Testis (tissue), 2 donors: ENCODE measurements around the gene BCAS2.

Source experiments
- POLR2A ChIP-seq: fragments of 450-650 bp; IDR thresholded peaks from one replicate; pipeline ENCODE4 v1.6.1; 2017; ENCODE audit warnings: antibody characterized with exemption, mild to moderate bottlenecking, moderate library complexity
- TF ChIP-seq, protein P1 (sequence below), 3 experiments: fragments of 450-650 bp in 2 of 3; fragments of 200-600 bp in 1 of 3; sonication (generic) in 1 of 3; IDR thresholded peaks; one replicate each; pipeline ENCODE4 v1.5.1; 2016 to 2019; ENCODE audit warnings: antibody characterized with exemption in 3 of 3, mild to moderate bottlenecking in 2 of 3, moderate library complexity in 1 of 3

DNA sequence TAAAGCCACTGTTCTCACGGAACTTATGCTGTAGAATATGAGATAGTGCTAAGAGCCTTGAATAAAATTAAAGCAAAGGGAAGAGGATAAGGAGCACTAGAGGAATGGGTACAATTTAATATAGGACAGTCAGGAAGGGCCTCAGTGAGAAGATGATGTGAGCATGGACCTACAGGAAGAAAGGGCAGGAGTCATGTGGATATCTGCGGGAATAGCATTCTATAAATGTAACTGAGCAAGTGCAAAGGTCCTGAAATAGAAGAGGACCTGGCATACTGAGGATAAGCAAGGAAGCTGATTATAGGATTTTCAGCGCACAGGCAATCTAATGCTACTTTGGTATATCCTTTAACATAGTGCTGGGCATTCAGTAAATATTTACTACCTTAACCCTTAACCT is 12.6 kb upstream of the BCAS2 start:
- TF ChIP-seq, protein P1, sequence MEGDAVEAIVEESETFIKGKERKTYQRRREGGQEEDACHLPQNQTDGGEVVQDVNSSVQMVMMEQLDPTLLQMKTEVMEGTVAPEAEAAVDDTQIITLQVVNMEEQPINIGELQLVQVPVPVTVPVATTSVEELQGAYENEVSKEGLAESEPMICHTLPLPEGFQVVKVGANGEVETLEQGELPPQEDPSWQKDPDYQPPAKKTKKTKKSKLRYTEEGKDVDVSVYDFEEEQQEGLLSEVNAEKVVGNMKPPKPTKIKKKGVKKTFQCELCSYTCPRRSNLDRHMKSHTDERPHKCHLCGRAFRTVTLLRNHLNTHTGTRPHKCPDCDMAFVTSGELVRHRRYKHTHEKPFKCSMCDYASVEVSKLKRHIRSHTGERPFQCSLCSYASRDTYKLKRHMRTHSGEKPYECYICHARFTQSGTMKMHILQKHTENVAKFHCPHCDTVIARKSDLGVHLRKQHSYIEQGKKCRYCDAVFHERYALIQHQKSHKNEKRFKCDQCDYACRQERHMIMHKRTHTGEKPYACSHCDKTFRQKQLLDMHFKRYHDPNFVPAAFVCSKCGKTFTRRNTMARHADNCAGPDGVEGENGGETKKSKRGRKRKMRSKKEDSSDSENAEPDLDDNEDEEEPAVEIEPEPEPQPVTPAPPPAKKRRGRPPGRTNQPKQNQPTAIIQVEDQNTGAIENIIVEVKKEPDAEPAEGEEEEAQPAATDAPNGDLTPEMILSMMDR (IDR thresholded peaks at IDR 0.05) = no peak
- no peak for TF ChIP-seq POLR2A
